GM21576 (cell line): ENCODE data around the gene CHCHD3.

ENCODE experiments used
- ATAC-seq: cut with Tn5 transposase; IDR thresholded peaks from one replicate; pipeline ENCODE4 v1.9.1; 2021; ENCODE audit warnings: mild to moderate bottlenecking, moderate library complexity; ENCODE audit not compliant: unreplicated experiment

The CHCHD3 gene

GRCh38 chr7:132830941-132831340, 250.9 kb downstream of the CHCHD3 start:
- no peak for ATAC-seq

DNA sequence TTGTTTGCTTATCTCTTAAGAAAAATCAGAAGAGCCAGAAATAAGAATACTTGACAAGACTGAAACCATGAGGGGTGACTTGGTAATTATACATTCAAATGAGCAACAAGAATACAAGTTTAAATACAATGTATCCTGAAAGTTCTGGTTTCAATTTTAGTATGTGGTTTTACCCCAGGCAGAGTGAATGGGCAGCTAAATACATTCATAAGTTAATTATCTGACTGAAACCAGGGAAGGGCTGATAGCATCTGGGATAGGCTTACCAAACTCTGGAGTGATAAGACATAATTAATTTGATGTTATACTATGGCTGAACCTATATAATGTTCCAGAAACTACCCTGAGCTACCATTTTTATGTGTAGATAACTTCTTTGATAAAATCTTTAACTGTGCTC, 253.4 kb downstream of the CHCHD3 start:
- no peak for ATAC-seq

DNA sequence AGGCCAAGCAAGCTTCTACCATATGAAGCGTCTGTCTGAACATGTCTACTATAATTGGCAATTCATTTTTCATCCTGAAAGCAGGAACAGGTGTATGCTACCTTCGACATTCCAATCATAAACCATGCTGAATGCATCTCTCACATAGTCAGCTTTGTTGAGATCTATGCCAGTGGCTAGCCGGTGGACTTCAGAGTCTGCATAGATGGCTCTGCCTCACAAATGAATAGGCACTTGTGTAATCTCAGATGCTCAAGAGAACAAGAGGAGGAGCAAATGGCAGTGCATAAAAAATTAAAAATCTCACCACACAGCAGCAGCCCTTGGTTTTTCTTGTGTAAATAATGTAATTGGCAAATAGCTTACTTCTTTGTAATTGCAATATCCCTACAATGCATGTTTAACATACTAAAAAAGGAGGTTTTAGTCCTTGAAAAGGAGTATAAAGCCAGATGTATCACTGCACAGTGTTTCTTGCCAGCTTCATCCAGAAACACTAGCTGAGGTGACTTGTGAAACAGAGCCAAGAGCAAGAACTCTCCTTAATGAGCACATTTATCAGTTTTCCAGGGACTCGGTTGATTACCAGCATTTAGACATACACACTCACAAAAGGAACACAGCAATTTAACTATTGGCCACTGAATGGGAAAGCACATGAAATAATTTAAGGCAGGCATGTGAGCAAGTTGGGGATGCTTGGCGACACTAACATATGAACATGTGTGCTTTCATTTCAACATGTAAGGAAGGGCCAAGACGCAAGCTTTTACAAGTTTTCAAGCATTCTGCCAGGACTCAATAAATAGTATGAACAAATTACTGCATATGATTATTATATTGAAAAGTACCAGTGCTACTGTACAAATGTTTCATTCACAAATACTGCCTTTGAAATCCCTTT, 255.7 kb downstream of the CHCHD3 start:
- ATAC-seq: no peak

DNA sequence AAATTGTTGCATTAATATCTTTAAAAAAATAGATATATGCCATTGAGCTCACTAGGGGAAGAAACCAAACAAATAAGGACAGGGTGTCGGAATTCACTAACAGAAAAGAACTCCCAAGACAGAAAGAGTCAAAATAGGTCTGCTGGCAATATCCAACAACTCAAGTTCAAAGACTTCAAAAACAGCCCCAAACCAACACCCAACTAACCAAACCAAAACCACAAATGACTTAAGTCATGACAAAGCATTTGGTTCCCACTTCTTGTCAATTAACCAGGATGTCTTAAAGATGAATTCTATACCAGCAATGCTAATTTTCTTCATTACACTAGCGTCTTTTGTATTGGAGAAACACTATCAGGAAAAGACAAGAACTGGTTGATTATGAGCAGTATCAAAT, 256.7 kb downstream of the CHCHD3 start:
- ATAC-seq: no peak

DNA sequence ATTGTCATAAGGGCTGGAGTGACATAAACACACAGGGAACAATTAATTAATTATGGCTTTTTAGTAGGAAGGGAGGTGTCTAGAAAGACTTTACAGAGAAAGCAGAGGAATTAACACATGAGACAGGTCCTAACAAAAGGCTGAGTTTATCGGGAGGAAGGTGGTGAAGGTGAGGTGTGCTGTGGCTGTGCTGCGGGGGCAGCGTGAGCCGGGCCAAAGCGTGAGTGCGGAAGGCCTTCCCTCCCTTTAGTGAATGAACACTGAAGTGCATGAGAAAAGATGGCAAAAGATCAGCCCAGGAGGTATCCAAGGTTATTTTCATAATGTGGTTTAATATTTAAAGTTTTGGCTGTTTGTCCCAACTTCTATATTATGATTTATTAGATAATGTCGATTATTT, 262.2 kb downstream of the CHCHD3 start:
- ATAC-seq: no peak

- no peak for ATAC-seq
These were observed 263.9 kb downstream of the CHCHD3 start for GRCh38 chr7:132817949-132818348.

DNA sequence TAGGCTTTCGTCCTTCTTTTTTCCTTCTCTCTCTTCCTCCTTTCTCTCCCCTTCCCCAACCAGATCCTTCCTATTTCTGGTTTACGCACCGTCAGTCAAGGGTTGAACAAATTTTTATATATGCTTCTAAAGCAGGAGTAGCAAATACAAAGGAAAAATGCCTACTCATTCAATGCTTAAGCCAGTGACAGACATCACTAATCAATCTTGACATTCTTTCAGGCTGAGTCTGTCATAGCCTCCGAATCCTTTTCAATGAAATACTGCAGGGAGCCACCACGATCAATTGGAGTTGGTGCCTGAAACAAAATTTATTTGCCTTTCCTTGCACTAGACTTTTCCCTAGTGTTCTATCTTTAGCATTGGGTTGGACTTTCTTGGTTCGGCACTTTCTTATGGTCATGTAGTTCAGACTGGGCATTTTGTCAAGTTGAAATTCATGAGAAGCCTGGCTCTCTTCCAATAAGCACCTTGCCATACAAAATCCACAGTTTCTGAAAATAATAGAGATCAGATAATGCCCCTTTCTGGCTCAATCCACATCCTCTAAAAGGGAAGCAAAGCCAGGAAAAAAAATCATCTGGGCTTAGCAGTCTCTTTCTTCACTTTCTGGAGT, 266.1 kb downstream of the CHCHD3 start:
- no peak for ATAC-seq

- no peak for ATAC-seq
These were observed 266.8 kb downstream of the CHCHD3 start for GRCh38 chr7:132815130-132815529.

- no peak for ATAC-seq
These were observed 271.3 kb downstream of the CHCHD3 start for GRCh38 chr7:132810561-132810960.

DNA sequence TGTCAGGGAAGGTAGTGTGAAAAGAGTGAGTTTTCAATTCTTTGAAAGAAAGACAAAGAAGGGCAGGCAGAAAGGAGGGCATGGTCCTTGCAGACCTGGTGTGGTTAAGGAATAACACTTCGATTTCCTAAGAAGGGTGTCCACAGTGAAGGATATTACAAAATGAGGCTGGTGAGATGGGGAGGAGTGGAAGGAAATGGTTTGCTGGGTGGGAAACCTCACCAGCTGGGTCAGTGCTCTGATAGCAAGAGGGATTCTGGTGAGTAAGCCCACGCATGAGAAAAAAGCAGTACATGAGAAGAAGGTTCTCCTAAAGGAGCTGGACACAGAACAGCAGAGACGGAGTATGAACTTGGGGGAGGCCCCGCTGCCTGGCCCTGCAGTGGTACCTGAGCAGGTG, 275.1 kb downstream of the CHCHD3 start:
- no peak for ATAC-seq

DNA sequence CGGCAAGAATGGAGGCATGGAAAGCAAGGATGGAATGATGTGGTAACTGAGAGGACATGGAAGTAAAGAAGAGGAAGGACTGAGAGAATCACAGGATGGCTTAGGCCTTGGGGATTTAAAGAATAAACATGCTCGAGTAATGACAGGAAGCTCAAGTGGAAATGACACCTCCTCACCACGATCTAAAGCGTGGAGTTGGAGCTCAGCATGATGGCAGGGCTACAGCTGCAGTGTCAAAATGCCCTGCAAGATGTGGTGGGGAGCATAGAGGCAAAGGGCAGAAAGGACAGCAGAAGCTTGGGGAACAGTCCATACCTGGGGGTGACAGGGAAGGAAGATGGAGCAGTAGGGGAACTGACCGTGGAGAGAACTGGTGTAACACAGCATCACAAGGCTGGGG, 276.1 kb downstream of the CHCHD3 start:
- no peak for ATAC-seq

DNA sequence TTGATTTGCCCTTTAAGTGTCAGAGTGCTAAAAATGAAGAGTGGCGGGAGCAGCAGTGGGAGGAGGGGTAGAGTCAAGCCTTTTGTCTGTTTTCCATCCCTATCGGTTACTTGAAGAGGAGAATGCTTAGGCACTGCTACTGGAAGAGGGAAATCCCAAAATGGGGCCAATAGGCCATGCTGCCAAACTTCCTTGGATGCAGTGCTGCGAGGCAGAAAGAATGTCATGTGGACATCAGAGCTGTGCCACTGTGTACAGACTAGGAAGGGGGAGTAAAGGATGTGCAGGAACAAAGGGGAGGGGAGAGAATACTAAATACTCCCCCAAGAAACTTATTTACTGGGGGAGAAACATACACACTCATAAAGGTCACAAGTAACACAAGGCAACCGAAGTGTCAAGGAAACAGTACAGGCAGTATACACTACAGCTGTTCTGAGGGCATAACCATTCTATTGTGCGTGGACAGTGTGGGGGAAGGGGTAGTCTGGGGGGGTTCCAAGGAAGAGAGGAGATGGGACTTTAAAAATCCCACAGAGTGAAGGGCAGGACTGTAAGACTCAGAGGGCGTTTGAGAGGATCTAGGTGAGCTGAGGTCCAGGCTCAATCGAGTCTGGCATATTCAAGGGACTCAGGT, 276.9 kb downstream of the CHCHD3 start:
- ATAC-seq: no peak

DNA sequence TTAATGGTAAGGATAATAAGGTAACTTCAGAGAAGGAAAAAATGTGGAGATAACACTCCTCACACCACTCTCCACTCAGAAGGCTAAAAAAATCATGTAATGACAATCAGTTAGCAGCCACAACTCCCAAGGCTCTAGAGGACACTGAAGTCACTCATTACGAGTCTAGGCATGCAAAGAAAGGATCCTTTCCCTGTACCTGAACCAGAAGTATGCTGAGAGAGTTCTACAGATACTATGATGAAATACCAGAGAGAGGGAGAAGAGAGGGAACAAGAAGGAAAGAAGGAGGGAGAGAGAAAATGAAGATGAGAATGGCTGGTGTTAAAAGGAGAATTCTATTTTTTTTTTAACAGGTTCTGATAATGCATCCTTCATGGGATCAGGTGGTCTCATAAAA, 281.4 kb downstream of the CHCHD3 start:
- no peak for ATAC-seq

DNA sequence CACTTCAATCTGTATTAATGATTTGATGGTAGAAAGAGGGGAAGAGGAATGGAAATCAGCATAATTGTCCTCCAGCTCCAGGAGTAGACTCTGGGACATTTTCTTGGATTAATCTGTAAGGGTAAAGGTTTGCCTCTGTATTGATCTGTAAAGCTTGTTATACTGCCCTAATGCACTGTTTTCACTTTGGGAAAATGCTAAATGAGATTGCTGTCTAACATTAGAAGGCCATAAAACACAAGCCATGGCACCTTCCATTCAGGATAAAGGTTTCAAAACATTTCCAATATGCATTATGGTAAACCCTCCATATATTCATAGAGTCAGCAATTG, 282.8 kb downstream of the CHCHD3 start:
- no peak for ATAC-seq

GRCh38 chr7:132797152-132797551, 284.7 kb downstream of the CHCHD3 start:
- no peak for ATAC-seq

GRCh38 chr7:132793474-132793873, 288.4 kb downstream of the CHCHD3 start:
- no peak for ATAC-seq

GRCh38 chr7:132791036-132791435, 290.9 kb downstream of the CHCHD3 start:
- no peak for ATAC-seq

DNA sequence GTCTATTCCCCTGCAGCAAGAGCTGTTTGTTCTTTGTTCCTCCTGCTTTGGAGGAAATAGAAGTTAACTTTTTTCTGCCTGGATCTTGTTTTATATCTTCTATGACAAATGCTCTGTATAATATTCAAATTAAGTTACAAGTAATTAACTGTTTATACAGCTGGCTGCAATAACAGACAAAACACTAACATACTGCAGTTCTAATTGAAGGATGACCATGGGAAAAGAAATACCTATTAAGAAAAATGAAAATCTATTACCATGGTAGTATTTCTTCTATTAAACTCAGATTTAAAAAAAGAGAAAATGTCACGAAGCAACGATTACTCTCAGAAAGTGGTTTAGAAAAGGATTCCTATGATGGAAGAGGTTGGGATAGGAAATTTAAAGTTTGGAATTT, 291.8 kb downstream of the CHCHD3 start:
- no peak for ATAC-seq

- no peak for ATAC-seq
These were observed 292.6 kb downstream of the CHCHD3 start for GRCh38 chr7:132789281-132789680.

DNA sequence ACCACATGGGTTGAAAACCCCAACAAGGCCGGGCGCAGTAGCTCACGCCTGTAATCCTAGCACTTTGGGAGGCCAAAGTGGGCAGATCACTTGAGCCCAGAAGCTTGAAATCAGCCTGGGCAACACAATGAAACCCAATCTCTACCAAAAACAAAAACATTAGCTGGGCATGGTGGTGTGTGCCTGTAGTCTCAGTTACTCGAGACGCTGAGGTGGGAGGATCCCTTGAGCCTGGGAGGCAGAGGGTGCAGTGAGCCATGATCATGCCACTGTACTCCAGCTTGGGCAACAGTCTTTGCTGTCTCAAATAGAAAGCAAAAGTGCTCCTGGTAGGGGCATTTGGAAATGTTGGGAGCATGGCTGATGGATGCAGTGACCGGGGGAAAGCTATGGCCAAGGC, 296.0 kb downstream of the CHCHD3 start:
- no peak for ATAC-seq

DNA sequence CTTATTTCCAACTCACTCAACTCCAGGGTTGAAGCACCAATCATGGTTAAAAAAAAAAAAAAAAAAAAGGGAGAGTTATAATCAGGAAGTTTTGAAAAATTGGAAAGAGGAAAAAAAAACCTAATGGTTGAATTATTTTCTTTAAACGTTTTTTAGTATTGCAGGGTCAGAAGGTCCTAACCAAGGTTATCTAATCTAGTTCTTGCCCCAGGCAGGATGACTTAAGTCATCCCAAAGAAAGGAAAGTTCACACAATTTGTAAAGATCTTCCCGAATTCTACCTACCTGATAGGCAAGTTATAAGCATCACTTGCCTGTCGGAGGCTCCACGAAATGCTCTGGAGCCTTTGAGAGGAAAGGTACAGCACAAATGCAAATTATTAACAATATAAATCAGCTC, 297.5 kb downstream of the CHCHD3 start:
- no peak for ATAC-seq

- no peak for ATAC-seq
These were observed 298.1 kb downstream of the CHCHD3 start for GRCh38 chr7:132783824-132784223.
